Suprapubic skin (tissue), 4 donors: ENCODE results near the gene ANXA4. TPM values are rescaled to one million over a fixed set of nuclear protein-coding genes. Genes with fewer than 3 reads are reported as not detected.

Source experiments
- DNase-seq, 2 donors: peaks; one replicate each; pipeline ENCODE4 v3.0.0-alpha.2; 2019; ENCODE audit warnings: low spot score in 2 of 2
- H3K27ac ChIP-seq: fragments of 200-600 bp; sonication (generic); one replicate; pipeline ENCODE4 v1.5.1; 2019
- H3K27me3 ChIP-seq: fragments of 200-600 bp; sonication (generic); one replicate; pipeline ENCODE4 v1.5.1; 2019
- H3K36me3 ChIP-seq: fragments of 200-600 bp; sonication (generic); one replicate; pipeline ENCODE4 v1.5.1; 2019
- H3K4me1 ChIP-seq: fragments of 200-600 bp; sonication (generic); one replicate; pipeline ENCODE4 v1.5.1; 2019
- H3K4me3 ChIP-seq: fragments of 200-600 bp; sonication (generic); one replicate; pipeline ENCODE4 v1.5.1; 2019; ENCODE audit warnings: mild to moderate bottlenecking
- H3K9me3 ChIP-seq: fragments of 200-600 bp; sonication (generic); one replicate; pipeline ENCODE4 v1.5.1; 2019
- CTCF ChIP-seq, 2 donors: fragments of 200-600 bp in 1 of 2; fragments of 450-650 bp in 1 of 2; sonication (generic) in 1 of 2; IDR thresholded peaks; one replicate each; pipeline ENCODE4 v1.5.1; 2016 to 2019; ENCODE audit warnings: antibody characterized with exemption in 2 of 2, mild to moderate bottlenecking in 1 of 2, moderate library complexity in 1 of 2
- EP300 ChIP-seq: sonication (generic); formaldehyde crosslinking; IDR thresholded peaks from one replicate; pipeline ENCODE4 v1.6.1; 2017; ENCODE audit warnings: antibody characterized with exemption
- POLR2A ChIP-seq, 2 donors: fragments of 450-650 bp; IDR thresholded peaks; one replicate each; pipeline ENCODE4 v1.6.1; 2017; ENCODE audit warnings: antibody characterized with exemption in 2 of 2, mild to moderate bottlenecking in 2 of 2, moderate library complexity in 2 of 2
- POLR2AphosphoS5 ChIP-seq, 3 donors: sonication (generic); formaldehyde crosslinking; IDR thresholded peaks; one replicate each; pipeline ENCODE4 v1.6.1; 2017; ENCODE audit warnings: antibody characterized with exemption in 3 of 3
- WGBS: methylation state at CpG from one replicate; pipeline ENCODE4 v1.1.5; 2018; 5-methylcytosine and 5-hydroxymethylcytosine counted together
- total RNA-seq, 4 donors: library from RNA; depleted of rRNA; stranded (reverse); fragments of >200 nt; gene quantifications; one replicate each; pipeline ENCODE4 v1.1.0, GENCODE V29; 2016

Gene ANXA4
- total RNA-seq, 4 donors from 2014 or later: 58.1 to 91.6 (median 85.8) TPM

DNA sequence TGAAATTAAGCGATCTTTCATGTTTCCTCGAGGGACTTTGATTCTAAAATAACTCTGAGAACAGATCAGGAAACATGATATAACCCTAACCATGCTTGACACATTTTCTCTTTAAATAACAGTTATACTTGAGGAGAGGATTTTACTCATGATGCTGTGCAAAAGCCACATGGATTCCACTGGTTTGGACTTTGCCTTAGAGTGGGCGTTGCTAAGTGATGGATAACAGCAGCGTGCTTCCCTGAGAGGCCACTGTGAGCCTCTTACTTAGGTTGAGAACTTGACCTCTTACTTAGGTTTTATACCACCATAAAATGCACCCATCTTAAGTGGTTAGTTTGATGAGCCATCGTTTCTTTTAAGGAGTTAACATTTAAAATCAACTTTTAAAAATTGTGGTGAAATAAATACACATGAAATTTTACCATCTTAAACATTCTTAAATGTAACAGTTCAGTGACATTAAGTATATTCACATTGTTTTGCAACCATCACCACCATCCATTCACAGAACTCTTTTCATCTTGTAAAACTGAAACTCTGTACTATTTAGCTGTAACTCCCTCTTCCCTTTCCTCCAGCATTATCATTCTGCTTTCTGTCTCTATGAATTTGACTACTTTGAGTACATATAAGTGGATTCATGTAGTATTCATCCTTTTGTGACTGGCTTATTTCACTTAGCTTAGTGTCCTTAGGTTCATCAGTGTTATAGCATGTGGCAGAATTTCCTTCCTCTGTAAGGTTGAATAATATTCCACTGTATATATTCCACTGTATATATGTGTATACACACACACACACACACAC, 22.6 kb downstream of the ANXA4 start:
- Histone ChIP-seq H3K36me3 (no peaks in the 10 kb centered on the region), H3K27ac (peak overlapping the region; percentile 95), H3K27me3 (no peaks in the 10 kb centered on the region), H3K4me1 (peaks cover 85% of the 10 kb centered on the region), H3K4me3 (no peak overlapping the region), H3K9me3 (no peaks in the 10 kb centered on the region)
- DNase-seq: no peak
- TF ChIP-seq POLR2A (IDR thresholded peaks at IDR 0.05): no peak
- TF ChIP-seq CTCF (IDR thresholded peaks at IDR 0.05): no peak
- no peak for TF ChIP-seq EP300
- TF ChIP-seq POLR2AphosphoS5 (IDR thresholded peaks at IDR 0.05): no peak
- WGBS: 82% methylated on average over 5 of the region's 5 CpGs

- no peak for DNase-seq
- peaks cover 90% of the 10 kb centered on the region for H3K4me1 ChIP-seq
- no peaks in the 10 kb centered on the region for H3K36me3 ChIP-seq
- WGBS: 70% methylated on average over 2 of the region's 2 CpGs
- TF ChIP-seq POLR2AphosphoS5 (IDR thresholded peaks at IDR 0.05) (no peak), EP300 (no peak), CTCF (IDR thresholded peaks at IDR 0.05) (no peak), POLR2A (IDR thresholded peaks at IDR 0.05) (no peak)
- H3K27ac ChIP-seq: peak overlapping the region; percentile 95
- H3K4me3 ChIP-seq: no peak overlapping the region
- no peaks in the 10 kb centered on the region for H3K9me3 ChIP-seq
- no peaks in the 10 kb centered on the region for H3K27me3 ChIP-seq
These were observed 23.1 kb downstream of the ANXA4 start for GRCh38 chr2:69765096-69765380.

DNA sequence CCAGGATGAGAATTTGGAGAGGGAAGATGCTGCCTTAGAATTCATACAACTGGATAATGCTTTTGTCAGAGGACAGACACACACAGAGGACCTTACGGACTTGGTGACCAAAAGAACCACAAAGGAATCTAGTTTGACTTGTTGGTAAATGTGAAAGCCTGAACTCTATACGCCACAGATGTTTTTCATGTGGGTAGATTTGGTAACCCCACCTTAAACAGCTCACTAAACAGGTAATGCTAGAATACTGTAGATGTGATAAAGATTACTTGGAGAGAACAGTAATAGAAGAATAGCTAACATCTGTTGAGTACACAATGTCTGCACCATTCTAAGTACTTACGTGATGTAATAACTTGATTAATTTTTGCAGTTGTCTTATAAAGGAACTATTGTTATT, 24.1 kb downstream of the ANXA4 start:
- Histone ChIP-seq H3K4me1 (peaks cover 100% of the 10 kb centered on the region), H3K36me3 (no peaks in the 10 kb centered on the region), H3K27me3 (no peaks in the 10 kb centered on the region), H3K9me3 (no peaks in the 10 kb centered on the region), H3K4me3 (no peak overlapping the region), H3K27ac (peak overlapping the region; percentile 95)
- no peak for DNase-seq
- WGBS: 28% methylated on average over 3 of the region's 3 CpGs
- TF ChIP-seq POLR2A (IDR thresholded peaks at IDR 0.05) (no peak), CTCF (IDR thresholded peaks at IDR 0.05) (no peak), POLR2AphosphoS5 (IDR thresholded peaks at IDR 0.05) (no peak), EP300 (no peak)

DNA sequence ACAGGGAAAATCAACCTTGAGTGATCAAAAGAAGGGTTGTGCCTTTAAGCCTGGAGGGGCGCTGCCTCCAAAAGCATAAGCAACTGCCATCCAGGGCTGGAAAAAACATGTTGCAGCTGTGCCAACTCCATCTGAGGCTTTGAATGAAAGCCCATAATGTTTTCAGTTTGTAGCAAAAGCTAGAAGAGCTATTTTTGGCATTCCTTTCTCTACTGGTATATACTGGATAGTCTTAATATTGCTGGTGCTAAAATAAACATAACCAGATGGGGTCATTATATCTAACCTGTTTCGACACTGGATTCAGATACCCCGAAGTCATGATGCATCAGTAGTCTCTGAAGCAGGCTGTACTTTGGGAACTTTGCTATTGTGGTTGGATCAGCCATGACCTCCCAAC, 25.1 kb downstream of the ANXA4 start:
- Histone ChIP-seq H3K36me3 (no peaks in the 10 kb centered on the region), H3K9me3 (no peaks in the 10 kb centered on the region), H3K4me3 (no peak overlapping the region), H3K4me1 (peaks cover 100% of the 10 kb centered on the region), H3K27ac (peak overlapping the region; percentile 95), H3K27me3 (no peaks in the 10 kb centered on the region)
- no peak for TF ChIP-seq CTCF (IDR thresholded peaks at IDR 0.05)
- TF ChIP-seq EP300: no peak
- TF ChIP-seq POLR2A (IDR thresholded peaks at IDR 0.05): no peak
- TF ChIP-seq POLR2AphosphoS5 (IDR thresholded peaks at IDR 0.05): no peak
- no peak for DNase-seq
- WGBS: 21% methylated on average over 3 of the region's 3 CpGs

DNA sequence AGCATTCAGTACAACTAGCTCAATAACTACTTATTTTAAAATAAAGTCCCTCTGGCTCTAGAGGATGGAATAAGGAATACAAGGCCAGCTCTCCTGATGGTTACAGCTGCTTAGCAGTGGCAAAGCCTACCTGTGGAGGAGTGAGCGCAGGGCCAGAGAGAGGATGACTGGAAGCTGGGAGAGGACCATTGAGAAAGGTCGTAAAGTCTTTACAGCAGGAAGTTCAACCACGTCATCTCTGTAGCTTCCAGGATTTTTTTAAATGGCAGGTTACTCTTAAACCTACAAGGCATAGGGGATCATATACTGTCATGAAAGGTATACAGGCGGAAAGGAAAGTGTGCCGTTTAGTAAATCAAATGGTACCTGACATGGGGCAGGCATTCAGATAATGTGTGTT, 26.3 kb downstream of the ANXA4 start:
- Histone ChIP-seq H3K27ac (peak overlapping the region; percentile 95), H3K4me1 (peaks cover 99% of the 10 kb centered on the region), H3K9me3 (no peaks in the 10 kb centered on the region), H3K27me3 (no peaks in the 10 kb centered on the region), H3K4me3 (no peak overlapping the region), H3K36me3 (no peaks in the 10 kb centered on the region)
- WGBS: 83% methylated on average over 5 of the region's 5 CpGs
- no peak for TF ChIP-seq CTCF (IDR thresholded peaks at IDR 0.05)
- no peak for TF ChIP-seq EP300
- no peak for TF ChIP-seq POLR2AphosphoS5 (IDR thresholded peaks at IDR 0.05)
- no peak for TF ChIP-seq POLR2A (IDR thresholded peaks at IDR 0.05)
- no peak for DNase-seq
